Measurements from ENCODE around the gene AKNAD1.

AKNAD1 gene

DNA sequence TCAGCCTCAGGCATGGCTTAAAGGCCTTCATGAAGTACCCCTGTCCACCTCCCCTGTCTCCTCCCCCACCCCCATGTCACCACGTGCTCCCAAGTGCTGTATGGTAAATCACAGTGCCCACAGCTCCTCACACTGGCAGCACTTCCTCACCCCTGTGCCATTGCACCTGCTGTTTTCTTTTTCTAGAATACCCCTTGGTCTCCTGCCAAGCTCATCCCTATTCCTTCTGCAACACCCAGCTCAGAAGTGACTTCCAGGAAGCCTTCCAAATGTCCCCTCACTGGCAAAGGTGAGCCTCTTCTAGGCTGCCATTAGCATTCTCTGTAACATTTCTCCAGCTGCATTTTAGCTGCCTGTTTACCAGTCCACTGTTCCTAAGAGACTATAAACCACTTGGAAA is 9.4 kb downstream of the AKNAD1 start:
- DNase-seq (ENCODE audit: low spot score) = no peak
- TF ChIP-seq CTCF (IDR thresholded peaks at IDR 0.05; ENCODE audit: borderline replicate concordance, control extremely low read depth, extremely low read depth, insufficient read depth, missing control alignments) = no peak
- in situ Hi-C loops (cut with MboI; ENCODE audit: low sequenced_read_pairs, unreplicated experiment) = loop anchor here (25.0 kb wide), 1 partner anchor 265 kb away; the partner anchor contains the start of gene ELAPOR1

- no peak for DNase-seq (ENCODE audit: low spot score)
- in situ Hi-C loops (cut with MboI; ENCODE audit: low sequenced_read_pairs, unreplicated experiment) = loop anchor here (25.0 kb wide), 1 partner anchor 266 kb away; the partner anchor contains the start of gene ELAPOR1
- no peak for TF ChIP-seq CTCF (IDR thresholded peaks at IDR 0.05; ENCODE audit: borderline replicate concordance, control extremely low read depth, extremely low read depth, insufficient read depth, missing control alignments)
These were observed 10.9 kb downstream of the AKNAD1 start for GRCh38 chr1:108845991-108846390.

DNA sequence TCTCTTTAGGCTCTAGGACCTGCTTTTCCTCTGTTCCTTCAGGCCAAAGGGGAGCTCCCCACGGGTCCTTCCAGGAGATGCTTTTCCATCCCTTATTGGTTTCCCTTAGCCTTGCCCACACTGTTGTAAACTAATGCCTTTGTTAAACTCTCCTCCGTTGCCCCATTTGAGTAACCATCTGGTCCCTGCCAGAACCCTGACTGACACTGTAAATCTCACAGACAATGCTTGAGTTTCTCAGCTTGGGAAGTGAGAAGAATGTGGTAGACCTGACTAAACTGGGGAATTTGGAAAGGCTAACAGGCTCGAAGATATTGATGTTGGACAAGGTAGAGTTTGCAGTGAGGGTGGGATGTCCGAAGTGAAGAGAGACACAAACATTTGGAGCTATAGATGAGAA is 11.4 kb downstream of the AKNAD1 start:
- DNase-seq (ENCODE audit: low spot score) = no peak
- no peak for TF ChIP-seq CTCF (IDR thresholded peaks at IDR 0.05; ENCODE audit: borderline replicate concordance, control extremely low read depth, extremely low read depth, insufficient read depth, missing control alignments)
- in situ Hi-C loops (cut with MboI; ENCODE audit: low sequenced_read_pairs, unreplicated experiment) = loop anchor here (25.0 kb wide), 1 partner anchor 267 kb away; the partner anchor contains the start of gene ELAPOR1

DNA sequence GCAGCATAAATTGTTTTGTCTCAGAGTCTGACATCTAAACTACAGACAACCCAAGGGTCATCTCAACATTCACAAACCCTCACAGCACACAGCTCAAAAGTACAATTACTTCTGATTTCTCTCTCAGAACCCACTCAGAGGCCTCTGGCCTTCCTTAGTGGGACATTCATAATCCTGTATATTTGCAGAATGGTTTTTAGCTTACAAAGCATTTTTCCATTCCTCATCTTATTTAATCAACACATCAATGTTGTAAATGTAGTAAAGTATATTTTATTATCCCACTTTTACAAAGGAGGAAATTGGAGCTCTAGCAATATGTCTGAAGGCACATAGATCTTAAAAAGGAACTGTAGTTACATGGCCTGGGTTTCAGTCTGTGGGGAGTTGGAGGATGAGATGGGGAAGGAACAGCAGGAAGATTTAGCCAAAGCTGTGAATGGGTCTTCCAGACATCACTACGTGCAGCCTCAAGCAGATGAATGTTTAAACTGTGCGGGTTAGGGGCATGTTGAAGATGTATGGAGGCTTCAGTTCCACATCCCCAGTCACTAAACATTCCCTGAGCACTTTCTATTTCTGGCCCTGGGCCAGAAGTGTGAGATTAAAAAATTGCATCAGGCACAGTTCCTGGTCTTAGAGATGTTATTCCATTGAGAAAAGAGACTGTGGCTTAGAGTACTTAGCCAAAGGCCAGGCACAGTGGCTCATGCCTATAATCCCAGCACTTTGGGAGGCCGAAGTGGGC is 13.3 kb downstream of the AKNAD1 start:
- DNase-seq (ENCODE audit: low spot score) = no peak
- in situ Hi-C loops (cut with MboI; ENCODE audit: low sequenced_read_pairs, unreplicated experiment) = loop anchor here (25.0 kb wide), 1 partner anchor 269 kb away; the partner anchor contains the start of gene ELAPOR1
- TF ChIP-seq CTCF (IDR thresholded peaks at IDR 0.05; ENCODE audit: borderline replicate concordance, control extremely low read depth, extremely low read depth, insufficient read depth, missing control alignments) = no peak

DNA sequence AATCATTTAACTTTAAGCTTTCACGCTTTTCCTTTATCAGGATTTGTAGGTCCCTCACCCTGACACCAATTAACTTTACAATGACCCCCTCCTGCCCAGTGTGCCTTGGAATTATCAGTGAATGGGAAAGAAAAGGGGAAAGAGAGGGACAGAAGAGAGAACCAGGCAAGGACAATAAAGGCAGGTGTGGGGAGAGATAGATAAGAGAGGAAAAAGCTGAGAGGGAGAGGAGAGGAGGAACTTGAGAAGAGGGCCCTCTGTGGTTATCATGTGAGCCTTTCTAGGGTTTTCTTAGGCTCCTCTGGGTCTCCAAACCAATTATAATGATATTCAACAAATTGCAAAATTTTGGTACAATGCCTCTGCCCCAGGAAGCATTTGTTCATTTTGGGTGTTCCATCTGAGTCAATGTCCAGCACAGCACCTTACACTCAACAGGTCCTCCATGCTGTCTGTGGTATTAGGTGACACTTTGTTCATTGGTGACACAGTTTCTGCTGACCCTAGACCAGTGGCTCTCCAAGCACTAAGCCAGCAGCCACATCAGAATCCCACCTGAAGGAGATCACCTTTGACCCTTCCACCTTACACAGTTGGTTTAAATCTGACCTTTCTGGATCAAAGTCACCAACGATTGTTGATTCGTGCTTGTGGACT is 14.2 kb downstream of the AKNAD1 start:
- no peak for TF ChIP-seq CTCF (IDR thresholded peaks at IDR 0.05; ENCODE audit: borderline replicate concordance, control extremely low read depth, extremely low read depth, insufficient read depth, missing control alignments)
- DNase-seq (ENCODE audit: low spot score) = no peak
- in situ Hi-C loops (cut with MboI; ENCODE audit: low sequenced_read_pairs, unreplicated experiment) = loop anchor here (25.0 kb wide), 1 partner anchor 270 kb away; the partner anchor contains the start of gene ELAPOR1

DNA sequence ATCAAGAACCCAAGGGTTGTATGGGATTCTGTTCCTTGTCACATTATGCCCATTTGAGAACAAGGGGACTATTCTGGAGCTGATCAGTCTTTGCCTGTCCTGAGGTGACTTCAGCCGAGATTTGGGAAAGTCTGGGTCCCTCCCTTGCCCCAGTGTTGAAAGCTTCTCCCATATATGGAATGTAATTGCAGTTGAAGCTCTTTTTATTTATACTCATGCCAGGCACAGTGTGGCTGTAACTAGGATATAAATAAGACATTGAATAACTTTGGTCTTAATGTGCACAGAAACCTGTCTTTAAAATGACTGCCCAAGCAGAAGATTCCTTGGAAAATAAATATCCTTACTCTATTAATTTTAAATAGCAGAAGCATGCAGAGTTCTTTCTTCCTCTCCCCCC is 15.2 kb downstream of the AKNAD1 start:
- in situ Hi-C loops (cut with MboI; ENCODE audit: low sequenced_read_pairs, unreplicated experiment) = loop anchor here (25.0 kb wide), 1 partner anchor 271 kb away; the partner anchor contains the start of gene ELAPOR1
- DNase-seq (ENCODE audit: low spot score) = no peak
- no peak for TF ChIP-seq CTCF (IDR thresholded peaks at IDR 0.05; ENCODE audit: borderline replicate concordance, control extremely low read depth, extremely low read depth, insufficient read depth, missing control alignments)

All from GM13976 (cell line).